Activated naive CD8-positive, alpha-beta T cell treated with anti-CD3 and anti-CD28 coated beads, Interleukin-2, amount 10 ng/mL, durations not matched to agents 7 days and 5 days (primary cell): ENCODE data around the gene DLG2. TPM values are rescaled to one million over a fixed set of nuclear protein-coding genes. Genes with fewer than 3 reads are reported as not detected.

Experiments
- ATAC-seq: fragments of 150-1000 bp; cut with Tn5 transposase; one replicate; pipeline ENCODE4 v1.10.0; 2021; ENCODE audit warnings: low read depth, moderate library complexity
- POLR2A ChIA-PET: fragments of 350-600 bp; sonication (Branson Sonifier 250); formaldehyde crosslinking; loops from one replicate; lab custom pipeline; 2021; ENCODE audit warnings: antibody characterized with exemption; lab: Charles Lee
- DNase-seq: peaks from one replicate; pipeline ENCODE4 v3.0.0; 2021
- H3K27ac Mint-ChIP-seq: one replicate; pipeline ENCODE4 v1.8.0; 2022; ENCODE audit warnings: mild to moderate bottlenecking, mixed read lengths
- H3K27me3 Mint-ChIP-seq: one replicate; pipeline ENCODE4 v1.8.0; 2022; ENCODE audit warnings: mild to moderate bottlenecking, moderate library complexity, mixed read lengths
- H3K36me3 Mint-ChIP-seq: one replicate; pipeline ENCODE4 v1.8.0; 2021; ENCODE audit warnings: mild to moderate bottlenecking, mixed read lengths
- H3K4me1 Mint-ChIP-seq: one replicate; pipeline ENCODE4 v1.8.0; 2021; ENCODE audit warnings: mixed read lengths
- H3K4me3 Mint-ChIP-seq: one replicate; pipeline ENCODE4 v1.8.0; 2022; ENCODE audit warnings: mild to moderate bottlenecking, moderate library complexity, mixed read lengths
- H3K9me3 Mint-ChIP-seq: one replicate; pipeline ENCODE4 v1.8.0; 2021; ENCODE audit warnings: mixed read lengths
- total RNA-seq, 2 experiments: library from RNA; stranded (reverse); gene quantifications; one replicate each; pipeline ENCODE4 v1.2.3, GENCODE V29; 2021

The DLG2 gene
- total RNA-seq, 2 experiments from 2014 or later = 2.6 to 3.4 TPM

DNA sequence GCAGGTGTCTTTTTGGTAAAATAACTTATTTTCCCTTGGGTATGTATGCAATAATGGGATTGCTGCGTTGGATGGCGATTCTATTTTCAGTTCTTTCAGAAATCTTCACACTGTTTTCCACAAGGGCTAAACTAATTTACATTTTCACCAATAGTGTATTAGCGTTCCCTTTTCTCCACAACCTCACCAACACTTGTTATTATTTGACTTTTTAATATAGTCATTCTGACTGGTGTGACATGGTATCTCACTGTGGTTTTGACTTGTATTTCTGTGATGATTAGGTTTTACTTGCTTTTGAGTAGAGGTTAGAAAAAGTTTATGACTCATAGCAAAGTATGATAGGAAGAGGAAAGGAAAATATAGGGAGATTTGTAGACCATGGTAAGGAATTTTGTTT is 92.3 kb downstream of the DLG2 start:
- DNase-seq (no peak), ATAC-seq (no peak)
- H3K4me1 Mint-ChIP-seq = no peaks in the 10 kb centered on the region
- no peaks in the 10 kb centered on the region for H3K36me3 Mint-ChIP-seq
- H3K27ac Mint-ChIP-seq = no peak overlapping the region
- H3K9me3 Mint-ChIP-seq = peaks cover 3% of the 10 kb centered on the region
- POLR2A ChIA-PET = no interaction called here
- no peak overlapping the region for H3K4me3 Mint-ChIP-seq
- no peaks in the 10 kb centered on the region for H3K27me3 Mint-ChIP-seq

DNA sequence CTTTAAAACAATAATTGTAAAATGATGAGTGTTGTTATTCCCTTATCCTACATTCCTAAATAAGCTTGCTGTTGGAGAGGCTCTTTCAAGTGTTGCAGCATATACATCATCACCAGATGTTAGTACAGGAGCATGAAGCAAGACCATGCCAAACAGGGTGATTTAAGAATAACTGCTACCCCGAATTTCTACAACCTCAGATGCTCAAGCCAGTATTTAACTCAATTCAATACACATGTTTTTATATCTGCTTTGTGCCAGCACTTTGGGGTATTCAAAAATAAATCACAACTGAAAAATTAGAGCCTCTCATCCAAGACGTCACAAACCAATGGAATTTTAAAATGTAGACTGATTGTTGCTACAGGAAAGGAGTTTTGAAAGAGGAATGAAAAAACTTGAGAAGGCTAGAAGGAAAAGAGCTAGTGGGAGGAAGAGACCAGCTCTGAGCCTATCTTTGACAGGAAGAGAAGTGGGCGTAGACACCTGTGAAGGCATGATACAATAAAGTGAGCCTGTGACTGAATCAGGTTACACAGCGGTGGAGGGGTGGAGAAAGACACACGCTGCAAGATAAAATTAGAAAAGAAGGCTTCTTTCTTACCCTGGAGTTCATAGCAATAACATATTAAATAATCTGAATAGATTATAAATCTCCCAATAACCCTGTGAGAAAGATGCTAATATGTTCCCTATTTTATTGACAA is 95.8 kb downstream of the DLG2 start:
- no peaks in the 10 kb centered on the region for H3K27me3 Mint-ChIP-seq
- ATAC-seq = no peak
- H3K4me3 Mint-ChIP-seq = no peak overlapping the region
- H3K9me3 Mint-ChIP-seq = peaks cover 5% of the 10 kb centered on the region
- DNase-seq = no peak
- no peaks in the 10 kb centered on the region for H3K36me3 Mint-ChIP-seq
- POLR2A ChIA-PET = no interaction called here
- no peak overlapping the region for H3K27ac Mint-ChIP-seq
- H3K4me1 Mint-ChIP-seq = no peaks in the 10 kb centered on the region

DNA sequence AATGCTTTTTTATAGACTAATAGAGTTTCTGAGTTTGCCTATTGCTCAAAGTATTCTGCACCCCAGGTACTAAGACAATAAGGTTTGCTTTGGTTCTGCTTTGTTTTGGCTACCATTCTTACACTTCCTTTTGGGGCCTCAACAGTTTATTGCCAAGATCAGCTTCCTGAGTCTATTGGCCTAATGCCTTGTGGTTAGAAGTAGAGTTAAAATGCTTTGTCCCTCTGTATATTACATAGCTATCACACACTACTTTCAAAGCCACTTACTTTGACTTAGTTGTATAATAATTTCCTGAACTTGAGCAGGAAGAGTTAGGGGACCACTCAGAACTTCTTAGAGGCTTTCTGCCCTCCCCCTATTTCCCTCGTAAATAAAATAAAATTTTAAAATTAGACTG is 96.5 kb downstream of the DLG2 start:
- Mint-ChIP-seq H3K9me3 (peaks cover 5% of the 10 kb centered on the region), H3K4me1 (no peaks in the 10 kb centered on the region), H3K27me3 (no peaks in the 10 kb centered on the region), H3K4me3 (no peak overlapping the region), H3K27ac (no peak overlapping the region), H3K36me3 (no peaks in the 10 kb centered on the region)
- ATAC-seq (no peak), DNase-seq (no peak)
- POLR2A ChIA-PET = no interaction called here

DNA sequence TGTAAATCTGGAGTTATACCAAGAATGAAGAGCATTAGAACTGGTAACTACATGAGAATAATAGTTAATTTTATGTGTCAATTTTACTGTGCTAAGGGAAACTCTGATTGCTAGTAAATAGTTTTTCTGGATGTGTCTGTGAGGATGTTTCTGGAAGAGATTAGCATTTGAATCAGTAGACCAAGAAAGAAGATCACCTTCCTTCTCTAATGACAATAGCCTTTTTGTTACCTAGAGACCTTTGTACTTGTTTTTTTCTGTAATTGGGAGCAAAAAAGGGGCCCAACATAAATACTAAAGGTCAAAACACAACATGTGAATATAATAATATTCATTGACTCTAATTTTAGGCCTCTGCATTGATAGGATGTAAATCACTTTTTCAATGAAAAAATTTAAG is 100.6 kb downstream of the DLG2 start:
- no peaks in the 10 kb centered on the region for H3K36me3 Mint-ChIP-seq
- POLR2A ChIA-PET = no interaction called here
- no peaks in the 10 kb centered on the region for H3K4me1 Mint-ChIP-seq
- H3K27ac Mint-ChIP-seq = no peak overlapping the region
- DNase-seq = no peak
- no peaks in the 10 kb centered on the region for H3K27me3 Mint-ChIP-seq
- peaks cover 13% of the 10 kb centered on the region for H3K9me3 Mint-ChIP-seq
- no peak overlapping the region for H3K4me3 Mint-ChIP-seq
- ATAC-seq = no peak

DNA sequence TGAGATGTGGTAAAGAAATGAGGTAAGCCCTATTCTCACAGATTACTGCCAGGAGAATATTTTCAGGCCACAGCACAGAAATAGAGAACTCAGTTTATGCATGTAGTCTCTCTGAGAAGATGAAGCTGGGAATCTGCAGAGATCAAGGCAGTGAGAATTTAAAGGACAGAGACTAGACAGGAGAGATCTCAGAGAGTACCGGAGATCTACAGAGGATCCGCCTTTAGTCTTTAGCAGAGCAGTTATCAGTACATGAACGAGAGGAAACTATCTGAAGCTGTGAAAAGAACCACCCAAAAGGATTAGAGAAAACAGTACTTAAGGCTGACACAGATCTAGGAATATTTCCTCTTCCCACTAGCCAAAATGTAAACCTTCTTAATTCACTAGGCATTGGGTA is 101.5 kb downstream of the DLG2 start:
- Mint-ChIP-seq H3K4me1 (no peaks in the 10 kb centered on the region), H3K4me3 (no peak overlapping the region), H3K9me3 (peaks cover 16% of the 10 kb centered on the region), H3K36me3 (no peaks in the 10 kb centered on the region), H3K27me3 (no peaks in the 10 kb centered on the region), H3K27ac (no peak overlapping the region)
- POLR2A ChIA-PET = no interaction called here
- ATAC-seq (no peak), DNase-seq (no peak)

DNA sequence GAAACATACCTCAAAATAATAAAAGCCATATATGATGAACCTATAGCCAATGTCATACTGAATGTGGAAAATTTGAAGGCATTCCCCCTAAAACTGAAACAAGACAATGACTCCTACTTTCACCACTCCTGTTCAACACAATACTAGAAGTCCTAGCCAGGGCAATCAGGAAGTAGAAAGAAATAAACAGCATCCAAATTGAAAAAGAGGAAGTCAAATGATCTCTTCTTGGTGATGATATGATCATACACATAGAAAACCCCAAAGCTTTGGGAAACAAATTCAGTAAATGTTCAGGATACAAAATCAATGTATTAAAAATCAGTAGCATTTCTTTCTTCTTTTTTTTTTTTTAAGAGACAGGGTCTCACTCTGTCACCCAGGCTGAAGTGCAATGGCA is 109.9 kb downstream of the DLG2 start:
- peaks cover 3% of the 10 kb centered on the region for H3K9me3 Mint-ChIP-seq
- H3K27me3 Mint-ChIP-seq = no peaks in the 10 kb centered on the region
- H3K36me3 Mint-ChIP-seq = no peaks in the 10 kb centered on the region
- H3K27ac Mint-ChIP-seq = no peak overlapping the region
- no peak for ATAC-seq
- POLR2A ChIA-PET = no interaction called here
- H3K4me1 Mint-ChIP-seq = no peaks in the 10 kb centered on the region
- DNase-seq = no peak
- H3K4me3 Mint-ChIP-seq = no peak overlapping the region

DNA sequence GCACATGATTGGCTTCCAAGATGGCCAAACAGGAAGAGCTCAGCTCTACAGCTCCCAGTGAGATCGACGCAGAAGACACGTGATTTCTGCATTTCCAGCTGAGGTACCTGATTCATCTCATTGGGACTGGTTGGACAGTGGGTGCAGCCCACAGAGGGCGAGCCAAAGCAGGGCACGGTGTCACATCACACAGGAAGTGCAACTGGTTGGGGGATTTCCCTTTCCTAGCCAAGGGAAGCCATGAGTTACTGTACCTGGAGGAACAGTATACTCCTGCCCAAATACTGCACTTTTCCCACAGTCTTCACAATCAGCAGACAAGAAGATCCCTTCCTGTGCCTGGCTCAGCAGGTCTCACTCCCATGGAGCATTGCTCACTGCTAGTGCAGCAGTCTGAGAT is 131.2 kb downstream of the DLG2 start:
- H3K4me1 Mint-ChIP-seq = no peaks in the 10 kb centered on the region
- no peak for ATAC-seq
- H3K36me3 Mint-ChIP-seq = no peaks in the 10 kb centered on the region
- H3K27me3 Mint-ChIP-seq = no peaks in the 10 kb centered on the region
- no peak overlapping the region for H3K4me3 Mint-ChIP-seq
- DNase-seq = no peak
- no peak overlapping the region for H3K27ac Mint-ChIP-seq
- H3K9me3 Mint-ChIP-seq = peaks cover 11% of the 10 kb centered on the region
- POLR2A ChIA-PET = no interaction called here

DNA sequence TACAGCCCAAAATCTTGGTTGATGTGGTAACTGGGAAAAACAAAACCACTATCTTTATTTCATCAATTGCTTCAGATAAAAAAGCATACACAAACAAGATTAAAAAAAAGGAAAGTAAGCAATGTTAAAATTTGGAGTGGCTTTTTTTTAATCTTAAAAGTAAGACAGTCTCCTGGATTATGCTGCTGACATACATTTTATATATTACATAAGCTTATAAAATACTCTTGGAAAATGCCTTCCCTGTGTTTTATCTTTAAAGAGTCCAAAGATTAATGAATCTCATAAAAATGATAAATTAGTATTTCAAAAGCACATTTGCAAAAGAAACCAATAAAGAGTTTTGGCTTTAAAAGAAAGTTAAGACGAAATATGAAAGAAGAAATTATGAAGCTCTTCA is 132.7 kb downstream of the DLG2 start:
- no peak for DNase-seq
- H3K36me3 Mint-ChIP-seq = no peaks in the 10 kb centered on the region
- no peaks in the 10 kb centered on the region for H3K27me3 Mint-ChIP-seq
- H3K4me1 Mint-ChIP-seq = no peaks in the 10 kb centered on the region
- no peak overlapping the region for H3K4me3 Mint-ChIP-seq
- H3K27ac Mint-ChIP-seq = no peak overlapping the region
- POLR2A ChIA-PET = no interaction called here
- ATAC-seq = no peak
- peaks cover 8% of the 10 kb centered on the region for H3K9me3 Mint-ChIP-seq

DNA sequence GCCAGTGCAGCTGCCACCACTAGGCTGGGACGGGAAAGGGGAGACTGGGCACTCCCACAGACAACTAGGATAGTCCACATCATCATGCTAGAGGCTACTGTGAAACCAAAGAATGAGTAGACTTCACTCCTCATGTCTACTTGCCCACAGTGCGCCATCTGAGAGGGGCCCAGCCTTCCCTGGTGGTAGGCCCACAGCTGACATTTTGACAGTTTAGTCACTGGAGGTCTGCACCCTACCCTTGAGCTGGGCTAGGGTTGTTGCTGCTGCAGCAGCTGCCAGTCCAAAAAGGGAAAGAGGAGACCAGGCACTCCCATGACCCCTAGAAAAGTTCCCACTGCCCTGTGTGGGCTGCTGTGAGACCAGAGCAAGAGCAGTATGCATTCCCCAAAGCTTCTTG is 141.2 kb downstream of the DLG2 start:
- Mint-ChIP-seq H3K4me1 (no peaks in the 10 kb centered on the region), H3K36me3 (no peaks in the 10 kb centered on the region), H3K27me3 (no peaks in the 10 kb centered on the region), H3K27ac (no peak overlapping the region), H3K4me3 (no peak overlapping the region), H3K9me3 (peaks cover 11% of the 10 kb centered on the region)
- ATAC-seq (no peak), DNase-seq (no peak)
- POLR2A ChIA-PET = no interaction called here

DNA sequence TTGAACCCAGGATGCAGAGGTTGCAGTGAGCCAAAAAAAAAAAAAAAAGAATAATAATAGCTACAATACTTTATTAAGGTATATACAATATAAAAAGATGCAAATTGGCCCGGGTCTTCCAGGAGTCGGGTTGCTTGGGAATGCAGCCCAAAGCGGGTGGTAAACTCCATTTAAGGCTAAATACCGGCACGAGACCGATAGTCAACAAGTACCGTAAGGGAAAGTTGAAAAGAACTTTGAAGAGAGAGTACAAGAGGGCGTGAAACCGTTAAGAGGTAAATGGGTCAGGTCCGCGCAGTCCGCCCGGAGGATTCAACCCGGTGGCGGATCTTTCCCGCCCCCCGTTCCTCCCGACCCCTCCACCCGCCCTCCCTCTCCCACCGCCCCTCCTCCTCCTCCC is 143.3 kb downstream of the DLG2 start:
- DNase-seq (no peak), ATAC-seq (no peak)
- POLR2A ChIA-PET = no interaction called here
- H3K9me3 Mint-ChIP-seq = peaks cover 9% of the 10 kb centered on the region
- no peak overlapping the region for H3K4me3 Mint-ChIP-seq
- H3K4me1 Mint-ChIP-seq = no peaks in the 10 kb centered on the region
- H3K27me3 Mint-ChIP-seq = no peaks in the 10 kb centered on the region
- H3K27ac Mint-ChIP-seq = no peak overlapping the region
- H3K36me3 Mint-ChIP-seq = no peaks in the 10 kb centered on the region

DNA sequence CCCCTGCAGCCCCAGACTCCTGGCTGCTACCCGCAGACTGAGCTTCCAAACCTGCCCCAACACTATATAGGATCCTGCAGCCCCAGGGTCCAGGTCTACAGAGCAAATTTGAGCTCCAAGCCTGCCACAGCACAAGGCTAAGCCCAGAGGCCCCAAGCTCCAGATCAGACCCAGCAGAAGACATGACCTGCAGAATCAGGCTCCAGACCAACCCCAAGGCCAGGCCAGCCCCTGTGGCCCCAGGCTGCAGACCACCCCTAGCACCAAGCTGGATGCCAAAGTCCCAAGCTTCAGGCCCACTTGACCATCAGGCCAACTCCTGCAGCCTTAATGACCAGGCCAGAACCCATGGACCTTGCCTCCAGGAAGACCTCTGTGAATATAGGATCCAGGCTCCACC is 145.3 kb downstream of the DLG2 start:
- no peaks in the 10 kb centered on the region for H3K27me3 Mint-ChIP-seq
- H3K36me3 Mint-ChIP-seq = no peaks in the 10 kb centered on the region
- ATAC-seq (no peak), DNase-seq (no peak)
- H3K4me1 Mint-ChIP-seq = no peaks in the 10 kb centered on the region
- H3K4me3 Mint-ChIP-seq = no peak overlapping the region
- H3K27ac Mint-ChIP-seq = no peak overlapping the region
- peaks cover 6% of the 10 kb centered on the region for H3K9me3 Mint-ChIP-seq
- POLR2A ChIA-PET = no interaction called here

DNA sequence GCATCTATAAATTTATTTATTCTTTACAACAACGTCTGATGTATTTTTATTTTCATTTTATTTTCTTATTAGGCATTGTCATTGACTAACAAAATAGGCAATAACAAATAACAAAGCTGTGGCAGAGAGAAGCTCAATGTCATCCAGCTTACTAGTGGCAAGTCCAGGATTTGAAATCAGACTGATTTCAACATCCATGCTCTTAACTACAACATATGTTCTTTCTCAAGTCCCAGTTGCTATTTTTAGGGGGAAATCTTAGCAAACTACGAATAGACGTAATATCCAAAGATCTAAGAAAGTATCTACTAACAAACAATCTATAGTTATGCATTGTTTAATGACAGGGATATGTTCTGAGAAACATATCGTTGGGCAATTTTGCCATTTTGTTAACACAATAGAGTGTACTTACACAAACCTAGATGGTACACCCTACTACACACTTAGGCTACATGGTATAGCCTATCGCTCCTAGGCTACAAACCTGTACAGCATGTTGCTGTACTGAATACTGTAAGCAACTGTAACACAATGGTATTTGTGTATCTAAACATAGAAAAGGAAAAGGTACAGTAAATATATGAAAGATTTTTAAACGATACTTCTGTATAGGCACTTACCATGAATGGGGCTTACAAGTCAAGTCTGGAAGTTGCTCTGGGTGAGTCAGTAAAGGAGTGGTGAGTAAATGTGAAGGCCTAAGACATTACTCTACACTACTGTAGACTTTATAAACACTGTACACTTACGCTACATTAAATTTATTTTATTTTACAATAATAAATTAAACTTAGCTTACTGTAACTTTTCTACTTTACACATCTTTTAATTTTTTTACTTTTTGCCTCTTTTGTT is 151.3 kb downstream of the DLG2 start:
- Mint-ChIP-seq H3K4me1 (no peaks in the 10 kb centered on the region), H3K27ac (no peak overlapping the region)
- POLR2A ChIA-PET = no interaction called here

DNA sequence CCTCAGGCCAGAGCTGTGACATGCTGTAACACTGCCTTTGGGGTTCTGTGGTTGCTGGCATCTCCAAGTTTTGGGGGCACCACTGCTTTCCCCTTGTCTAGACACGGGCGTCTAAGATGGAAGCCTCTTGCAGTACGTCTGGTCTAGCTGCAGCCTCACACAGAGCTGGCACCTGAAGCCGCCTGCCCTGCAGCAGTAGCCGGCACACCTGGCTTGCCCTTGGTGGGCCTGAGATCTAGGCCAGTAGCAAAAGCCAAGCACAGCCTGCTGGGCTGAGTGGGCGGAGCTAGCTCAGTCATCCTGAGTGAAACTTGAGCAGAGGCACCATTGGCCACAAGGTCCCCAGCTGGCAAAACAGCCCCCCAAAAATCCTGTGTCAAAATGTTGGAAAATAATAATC is 154.2 kb downstream of the DLG2 start:
- no peaks in the 10 kb centered on the region for H3K36me3 Mint-ChIP-seq
- H3K4me3 Mint-ChIP-seq = no peak overlapping the region
- ATAC-seq (no peak), DNase-seq (no peak)
- H3K9me3 Mint-ChIP-seq = peaks cover 10% of the 10 kb centered on the region
- no peaks in the 10 kb centered on the region for H3K4me1 Mint-ChIP-seq
- POLR2A ChIA-PET = no interaction called here
- H3K27ac Mint-ChIP-seq = no peak overlapping the region
- H3K27me3 Mint-ChIP-seq = no peaks in the 10 kb centered on the region

More for the DNA sequence above, 151.3 kb downstream of the DLG2 start:
- Mint-ChIP-seq H3K4me3 (no peak overlapping the region), H3K36me3 (no peaks in the 10 kb centered on the region), H3K27me3 (no peaks in the 10 kb centered on the region), H3K9me3 (peaks cover 3% of the 10 kb centered on the region)
- no peak for ATAC-seq
- no peak for DNase-seq

DNA sequence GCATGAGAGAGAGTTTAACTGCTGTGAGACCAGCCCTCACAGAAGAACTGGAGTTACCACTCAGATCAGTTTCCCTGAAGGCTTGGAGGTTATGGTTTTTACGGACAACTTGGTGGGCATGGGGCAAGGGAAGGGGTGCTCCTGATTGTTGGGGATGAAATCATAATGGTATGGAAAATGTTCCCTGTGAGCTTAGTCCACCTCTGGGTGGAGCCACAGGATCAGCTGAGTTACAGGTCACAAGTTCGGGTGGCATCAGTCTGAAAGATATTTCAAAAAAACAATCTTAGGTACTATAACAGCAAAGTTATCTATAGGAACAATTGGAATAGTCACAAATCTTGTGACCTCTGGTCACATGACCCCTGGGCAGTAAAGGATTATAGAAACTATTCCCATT is 162.9 kb downstream of the DLG2 start:
- Mint-ChIP-seq H3K27ac (no peak overlapping the region), H3K9me3 (peaks cover 17% of the 10 kb centered on the region), H3K4me3 (no peak overlapping the region), H3K27me3 (no peaks in the 10 kb centered on the region), H3K36me3 (no peaks in the 10 kb centered on the region), H3K4me1 (no peaks in the 10 kb centered on the region)
- POLR2A ChIA-PET = no interaction called here
- DNase-seq = no peak
- ATAC-seq = no peak
